H1 (cell line): ENCODE data around the gene MYLIP. TPM values are rescaled to one million over a fixed set of nuclear protein-coding genes. Genes with fewer than 3 reads are reported as not detected.

Experiments
- ATF3 ChIP-seq: IDR thresholded peaks from 2 replicates; pipeline ENCODE4 v1.6.1; 2011; ENCODE audit warnings: low read depth, mild to moderate bottlenecking, low read length; ENCODE audit not compliant: insufficient read depth
- CHD7 ChIP-seq: fragments of 300-600 bp; sonication (generic); IDR thresholded peaks from 2 replicates; pipeline ENCODE4 v1.7.1; 2012; ENCODE audit warnings: low read length, moderate library complexity, mild to moderate bottlenecking, inconsistent platforms; ENCODE audit not compliant: insufficient replicate concordance
- EGR1 ChIP-seq: IDR thresholded peaks from 2 replicates; pipeline ENCODE4 v1.6.1; 2011; ENCODE audit warnings: low read depth, low read length, borderline replicate concordance
- JUN ChIP-seq: IDR thresholded peaks from 2 replicates; pipeline ENCODE4 v1.6.1; 2011; ENCODE audit warnings: low read depth, mild to moderate bottlenecking, improper control_type of control experiment, low read length
- MAFK ChIP-seq: IDR thresholded peaks from 2 replicates; pipeline ENCODE4 v1.6.1; 2012; ENCODE audit warnings: low read depth, mild to moderate bottlenecking, improper control_type of control experiment, low read length
- SIN3A ChIP-seq, 2 experiments: IDR thresholded peaks in 1 of 2; conservative IDR thresholded peaks in 1 of 2; 2 replicates each; pipeline ENCODE4 v1.6.1; 2011 to 2012; ENCODE audit warnings: low read length in 2 of 2, improper control_type of control experiment in 1 of 2, low read depth in 1 of 2, mild to moderate bottlenecking in 1 of 2
- SP1 ChIP-seq: IDR thresholded peaks from 2 replicates; pipeline ENCODE4 v1.6.1; 2011; ENCODE audit warnings: low read depth, low read length
- polyA plus RNA-seq, 7 experiments: library from polyadenylated mRNA; depleted of rRNA in 3 of 7; stranded (reverse) in 5 of 7; unstranded in 2 of 7; fragments of >200 nt in 5 of 7; fragments of 200-250 nt in 2 of 7; gene quantifications; 1 replicate in 5 of 7; 2 replicates in 1 of 7; 4 replicates in 1 of 7; pipeline versions ENCODE4 v1.2.1 to v1.2.3, GENCODE V29; 2011 to 2013; ENCODE audit warnings: missing spikeins in 2 of 7, mixed read lengths in 2 of 7
- total RNA-seq: library from RNA; stranded (reverse); fragmentation: NEBNext Ultra II Directional; extraction: Animal tissue kit (Norgen Biotek cat#: 25700); gene quantifications from 2 replicates; pipeline ENCODE4 v1.2.1, GENCODE V29; 2021

The MYLIP gene
- total and polyA plus RNA-seq, 2 of the 8 experiments (the other 6 are each of a cell fraction or from before 2014, with no cell fraction given), result 21.1 to 26.9 TPM

GRCh38 chr6:16092990-16093389, 35.9 kb upstream of the MYLIP start (continued):
- TF ChIP-seq CHD7 (no peak), SP1 (no peak), EGR1 (no peak), JUN (no peak), ATF3 (no peak), MAFK (no peak), SIN3A (conservative IDR thresholded peaks at IDR 0.05 in 1 of 2, IDR thresholded peaks at IDR 0.05 in 1 of 2; ENCODE audit: low read depth in 1 of 2, low read length in 2 of 2) (no peak)
